ENCODE results near the gene TMEM187. TPM values are rescaled to one million over a fixed set of nuclear protein-coding genes. Genes with fewer than 3 reads are reported as not detected.

TMEM187 gene
- total RNA-seq, 1 donor, result 7.5 TPM

- TF ChIP-seq CTCF (IDR thresholded peaks at IDR 0.05; ENCODE audit: insufficient read depth, low read length), result no peak
- DNase-seq (ENCODE audit: low read depth), result no peak
- H3K4me3 ChIP-seq (ENCODE audit: low read depth, low read length), result no peak overlapping the region
Measured at GRCh38 chrX:153954558-153955227, 17.9 kb upstream of the TMEM187 start.

DNA sequence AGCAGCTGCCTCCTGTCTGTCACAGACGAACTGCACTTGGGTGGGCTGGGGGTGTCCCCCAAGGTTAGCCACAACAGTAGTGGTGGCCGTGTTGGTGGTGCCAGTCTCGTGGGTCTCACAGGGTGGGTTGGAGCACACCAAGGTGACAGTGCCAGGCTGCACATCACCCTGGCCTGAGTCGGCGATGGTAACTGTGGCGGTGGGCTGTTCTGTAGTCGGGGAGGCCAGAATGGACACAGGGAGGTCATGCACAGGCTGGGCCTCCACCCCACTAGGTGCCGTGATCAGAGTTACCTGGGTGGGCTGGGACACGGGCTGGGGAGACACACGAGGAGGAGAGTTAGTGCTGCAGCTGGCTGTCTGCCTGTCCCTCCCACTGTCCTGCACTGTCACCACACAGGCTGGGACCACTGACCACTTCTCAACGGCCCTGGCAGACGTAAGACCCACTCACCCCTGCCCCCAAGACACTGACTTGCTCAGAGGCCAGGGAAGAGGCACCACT lies 17.3 kb upstream of the TMEM187 start:
- DNase-seq (ENCODE audit: low read depth), result no peak
- H3K4me3 ChIP-seq (ENCODE audit: low read depth, low read length), result no peak overlapping the region
- TF ChIP-seq CTCF (IDR thresholded peaks at IDR 0.05; ENCODE audit: insufficient read depth, low read length), result no peak

- no peak overlapping the region for H3K4me3 ChIP-seq (ENCODE audit: low read depth, low read length)
- TF ChIP-seq CTCF (IDR thresholded peaks at IDR 0.05; ENCODE audit: insufficient read depth, low read length), result no peak
- no peak for DNase-seq (ENCODE audit: low read depth)
Measured at GRCh38 chrX:153956044-153956907, 16.3 kb upstream of the TMEM187 start.

DNA sequence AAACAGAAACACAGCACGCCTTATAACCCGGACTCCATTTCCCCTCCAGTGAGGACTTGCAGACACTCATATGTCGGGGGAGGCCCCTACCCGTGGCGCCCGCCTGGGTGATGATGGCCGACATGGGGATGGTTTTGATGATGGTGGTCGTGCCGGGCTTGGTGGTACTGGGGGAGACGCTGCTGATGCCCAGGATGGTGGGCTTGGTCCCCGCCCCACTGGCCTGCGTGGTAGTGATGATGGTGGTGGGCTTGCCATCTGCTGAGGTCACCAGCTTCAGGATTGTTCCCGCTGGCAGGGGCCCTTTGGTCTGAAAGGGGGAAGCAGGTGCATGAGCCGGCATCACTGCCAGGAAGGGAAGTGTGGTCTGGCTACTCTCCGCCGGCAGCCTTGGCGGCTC lies 15.3 kb upstream of the TMEM187 start:
- no peak overlapping the region for H3K4me3 ChIP-seq (ENCODE audit: low read depth, low read length)
- DNase-seq (ENCODE audit: low read depth), result no peak
- no peak for TF ChIP-seq CTCF (IDR thresholded peaks at IDR 0.05; ENCODE audit: insufficient read depth, low read length)

DNA sequence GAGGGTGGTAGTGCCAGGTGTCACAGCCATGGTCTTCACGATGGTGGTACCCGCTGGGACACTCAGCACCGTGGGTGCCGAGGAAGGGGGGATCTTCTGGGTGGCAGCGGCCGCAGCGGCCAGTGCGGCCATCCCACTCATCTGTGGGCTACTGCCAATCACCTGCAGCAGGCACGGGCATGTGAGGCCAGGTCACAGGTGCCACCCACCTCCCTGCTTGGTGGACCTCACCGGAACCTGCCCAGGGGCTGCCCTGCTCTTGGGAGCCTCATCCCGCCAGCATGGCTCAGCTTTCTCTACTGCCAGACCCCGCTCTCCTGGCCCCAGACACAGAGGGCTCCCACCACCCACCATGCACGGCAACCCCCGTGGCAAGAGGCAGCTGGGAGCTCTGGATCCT lies 13.9 kb upstream of the TMEM187 start:
- no peak overlapping the region for H3K4me3 ChIP-seq (ENCODE audit: low read depth, low read length)
- no peak for DNase-seq (ENCODE audit: low read depth)
- TF ChIP-seq CTCF (IDR thresholded peaks at IDR 0.05; ENCODE audit: insufficient read depth, low read length), result no peak

DNA sequence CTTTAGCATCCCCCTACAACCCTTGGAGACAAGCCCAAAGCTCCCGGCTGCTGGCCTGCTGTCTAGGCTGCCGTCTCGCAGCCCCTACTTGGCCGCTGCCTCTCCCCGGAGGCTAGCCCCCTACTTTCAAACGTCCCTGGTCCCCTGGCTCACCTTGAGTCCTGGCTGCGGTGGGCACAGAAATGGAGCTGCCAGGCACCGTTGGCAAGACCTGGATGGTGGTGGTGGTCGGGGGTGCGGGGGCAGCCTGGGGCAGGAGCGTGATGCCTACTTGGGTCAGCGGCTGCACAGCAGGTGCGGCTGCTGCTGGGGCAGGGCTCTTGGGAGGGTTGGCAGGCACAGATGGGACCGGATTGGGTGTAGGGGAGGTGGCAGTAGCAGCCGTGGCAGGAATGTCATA lies 12.9 kb upstream of the TMEM187 start:
- no peak for TF ChIP-seq CTCF (IDR thresholded peaks at IDR 0.05; ENCODE audit: insufficient read depth, low read length)
- no peak for DNase-seq (ENCODE audit: low read depth)
- no peak overlapping the region for H3K4me3 ChIP-seq (ENCODE audit: low read depth, low read length)

Data from fibroblast of the aortic adventitia (primary cell).